Brain microvascular endothelial cell (primary cell): ENCODE measurements around the gene EAPP.
"Not testable (repeated sequence)": the region's sequence is repeated elsewhere in the genome, so short reads cannot be mapped to it uniquely, and the experiment has no call there.

Source experiments
- DNase-seq: peaks from one replicate; pipeline ENCODE4 v3.0.0-alpha.2; 2020
- H3K27ac ChIP-seq: fragments of 250-450 bp; sonication (Bioruptor Pico); 2 replicates; pipeline ENCODE4 v1.5.1; 2020; ENCODE audit warnings: mild to moderate bottlenecking, moderate library complexity
- H3K27me3 ChIP-seq: fragments of 250-450 bp; sonication (Bioruptor Pico); replicated peaks from 2 replicates; pipeline ENCODE4 v1.5.1; 2020; ENCODE audit warnings: mild to moderate bottlenecking
- H3K36me3 ChIP-seq: fragments of 250-450 bp; sonication (Bioruptor Pico); replicated peaks from 2 replicates; pipeline ENCODE4 v1.5.1; 2020; ENCODE audit warnings: mild to moderate bottlenecking
- H3K4me3 ChIP-seq: 2 replicates; pipeline ENCODE4 v1.5.1; 2011; ENCODE audit warnings: low read depth, mild to moderate bottlenecking, control low read depth, low read length, moderate library complexity
- CTCF ChIP-seq: IDR thresholded peaks from 2 replicates; pipeline ENCODE4 v1.5.1; 2011; ENCODE audit warnings: low read depth, mild to moderate bottlenecking, moderate library complexity, low read length, control low read depth, inconsistent platforms; ENCODE audit errors: missing control alignments
- in situ Hi-C: cut with HindIII; loops from 2 replicates; pipeline ENCODE4 v1.10.0; 2017; ENCODE audit warnings: low sequenced_read_pairs, low pct_ligation_motif_present

EAPP gene

GRCh38 chr14:34507459-34507858, 32.0 kb downstream of the EAPP start:
- in situ Hi-C loops: no loop called here
- DNase-seq: no peak
- no peak for TF ChIP-seq CTCF
- H3K27ac ChIP-seq: no peak overlapping the region
- H3K4me3 ChIP-seq: no peak overlapping the region
- H3K36me3 ChIP-seq: no peaks in the 10 kb centered on the region
- H3K27me3 ChIP-seq: no peaks in the 10 kb centered on the region

- in situ Hi-C loops, H3K27me3 ChIP-seq, H3K4me3 ChIP-seq, H3K36me3 ChIP-seq, DNase-seq, H3K27ac ChIP-seq: not testable (repeated sequence)
Measured at GRCh38 chr14:34505124-34505491, 34.4 kb downstream of the EAPP start.

- H3K27me3 ChIP-seq, H3K4me3 ChIP-seq, H3K36me3 ChIP-seq, DNase-seq, in situ Hi-C loops, H3K27ac ChIP-seq: not testable (repeated sequence)
Measured at GRCh38 chr14:34504027-34504426, 35.5 kb downstream of the EAPP start.

- peak; percentile 81 for DNase-seq
- in situ Hi-C loops: no loop called here
- Histone ChIP-seq H3K4me3 (no peak overlapping the region), H3K27ac (peak overlapping the region; percentile 73), H3K27me3 (no peaks in the 10 kb centered on the region), H3K36me3 (no peaks in the 10 kb centered on the region)
- no peak for TF ChIP-seq CTCF
Measured at GRCh38 chr14:34502545-34503225, 36.8 kb downstream of the EAPP start.

- Histone ChIP-seq H3K36me3 (no peaks in the 10 kb centered on the region), H3K27me3 (no peaks in the 10 kb centered on the region), H3K4me3 (no peak overlapping the region), H3K27ac (peak overlapping the region; percentile 73)
- in situ Hi-C loops: no loop called here
- DNase-seq: peak; percentile 29
- no peak for TF ChIP-seq CTCF
Measured at GRCh38 chr14:34502001-34502400, 37.5 kb downstream of the EAPP start.

- in situ Hi-C loops: no loop called here
- Histone ChIP-seq H3K36me3 (no peaks in the 10 kb centered on the region), H3K27ac (no peak overlapping the region), H3K27me3 (no peaks in the 10 kb centered on the region), H3K4me3 (no peak overlapping the region)
- TF ChIP-seq CTCF: no peak
- DNase-seq: no peak
Measured at GRCh38 chr14:34501004-34501580, 38.4 kb downstream of the EAPP start.
